ENCODE results near the gene RSAD1.

The RSAD1 gene

GRCh38 chr17:50522766-50523165, 44.1 kb downstream of the RSAD1 start:
- DNase-seq = no peak

- no peak for DNase-seq
These were observed 44.5 kb downstream of the RSAD1 start for GRCh38 chr17:50523208-50523607.

- DNase-seq = no peak
These were observed 46.2 kb downstream of the RSAD1 start for GRCh38 chr17:50524838-50525237.

GRCh38 chr17:50527155-50527762, 48.6 kb downstream of the RSAD1 start:
- DNase-seq = no peak

GRCh38 chr17:50527949-50528474, 49.4 kb downstream of the RSAD1 start:
- DNase-seq = no peak

GRCh38 chr17:50529849-50530248, 51.2 kb downstream of the RSAD1 start:
- no peak for DNase-seq

- no peak for DNase-seq
These were observed 52.9 kb downstream of the RSAD1 start for GRCh38 chr17:50531428-50532025.

GRCh38 chr17:50532452-50533024, 53.9 kb downstream of the RSAD1 start, which contains the start of gene EPN3:
EPN3 (plus strand) TSS chr17:50532735; CDS start chr17:50536557, 3,822 bp downstream.
- no peak for DNase-seq

GRCh38 chr17:50533185-50533584, 54.5 kb downstream of the RSAD1 start:
- DNase-seq = no peak

- DNase-seq = no peak
These were observed 55.1 kb downstream of the RSAD1 start for GRCh38 chr17:50533720-50534148.

GRCh38 chr17:50534222-50534978, 55.7 kb downstream of the RSAD1 start:
- no peak for DNase-seq

- DNase-seq = no peak
These were observed 56.3 kb downstream of the RSAD1 start for GRCh38 chr17:50534979-50535326.

- DNase-seq = no peak
These were observed 56.7 kb downstream of the RSAD1 start for GRCh38 chr17:50535407-50535806.
